Neural cell (in vitro differentiated cells): ENCODE results near the gene ACTN1.

Experiments used
- POLR2AphosphoS5 ChIP-seq: IDR thresholded peaks from 2 replicates; pipeline ENCODE4 v1.6.1; 2012
- TF ChIP-seq, protein P1 (sequence below): fragments of 450-650 bp; IDR thresholded peaks from 2 replicates; pipeline ENCODE4 v1.5.1; 2014; ENCODE audit warnings: antibody characterized with exemption, mild to moderate bottlenecking, moderate library complexity; ENCODE audit not compliant: poor library complexity, severe bottlenecking

DNA sequence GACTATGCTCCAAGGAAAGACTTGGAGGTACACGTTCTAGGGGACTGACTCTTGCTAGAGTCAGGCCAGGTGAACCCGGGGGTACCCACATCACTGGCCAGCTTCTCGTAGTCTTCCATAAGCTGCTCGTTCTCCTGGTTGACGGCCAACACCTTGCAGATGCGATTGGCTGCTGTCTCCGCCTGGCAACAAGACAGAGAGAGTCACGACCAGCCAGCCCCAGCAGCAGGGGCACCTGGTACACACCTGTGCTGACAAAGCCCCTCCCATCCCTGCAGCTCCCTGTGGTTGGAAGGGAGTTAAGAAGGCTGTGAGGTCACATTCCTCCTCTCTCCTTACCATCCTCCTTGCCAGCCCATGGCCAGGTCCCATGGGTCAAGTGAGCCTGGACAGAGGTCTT lies 85.5 kb downstream of the ACTN1 start:
- TF ChIP-seq, protein P1, sequence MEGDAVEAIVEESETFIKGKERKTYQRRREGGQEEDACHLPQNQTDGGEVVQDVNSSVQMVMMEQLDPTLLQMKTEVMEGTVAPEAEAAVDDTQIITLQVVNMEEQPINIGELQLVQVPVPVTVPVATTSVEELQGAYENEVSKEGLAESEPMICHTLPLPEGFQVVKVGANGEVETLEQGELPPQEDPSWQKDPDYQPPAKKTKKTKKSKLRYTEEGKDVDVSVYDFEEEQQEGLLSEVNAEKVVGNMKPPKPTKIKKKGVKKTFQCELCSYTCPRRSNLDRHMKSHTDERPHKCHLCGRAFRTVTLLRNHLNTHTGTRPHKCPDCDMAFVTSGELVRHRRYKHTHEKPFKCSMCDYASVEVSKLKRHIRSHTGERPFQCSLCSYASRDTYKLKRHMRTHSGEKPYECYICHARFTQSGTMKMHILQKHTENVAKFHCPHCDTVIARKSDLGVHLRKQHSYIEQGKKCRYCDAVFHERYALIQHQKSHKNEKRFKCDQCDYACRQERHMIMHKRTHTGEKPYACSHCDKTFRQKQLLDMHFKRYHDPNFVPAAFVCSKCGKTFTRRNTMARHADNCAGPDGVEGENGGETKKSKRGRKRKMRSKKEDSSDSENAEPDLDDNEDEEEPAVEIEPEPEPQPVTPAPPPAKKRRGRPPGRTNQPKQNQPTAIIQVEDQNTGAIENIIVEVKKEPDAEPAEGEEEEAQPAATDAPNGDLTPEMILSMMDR = no peak
- no peak for TF ChIP-seq POLR2AphosphoS5
